Left ventricle myocardium inferior (tissue), 1 donor: ENCODE data around the gene PDXK. TPM values are rescaled to one million over a fixed set of nuclear protein-coding genes. Genes with fewer than 3 reads are reported as not detected.

Source experiments
- DNase-seq: peaks from one replicate; pipeline ENCODE4 v3.0.0-alpha.2; 2020
- H3K27ac ChIP-seq: fragments of 200-600 bp; replicated peaks from 2 replicates; pipeline ENCODE4 v1.8.0; 2021
- H3K27me3 ChIP-seq: fragments of 200-600 bp; 2 replicates; pipeline ENCODE4 v1.8.0; 2021; ENCODE audit warnings: low read depth
- H3K36me3 ChIP-seq: fragments of 200-600 bp; 2 replicates; pipeline ENCODE4 v1.8.0; 2021
- H3K4me1 ChIP-seq: fragments of 200-600 bp; 2 replicates; pipeline ENCODE4 v1.8.0; 2021
- H3K4me3 ChIP-seq: fragments of 200-600 bp; 2 replicates; pipeline ENCODE4 v1.8.0; 2021; ENCODE audit warnings: mild to moderate bottlenecking, moderate library complexity
- H3K9me3 ChIP-seq: fragments of 200-600 bp; replicated peaks from 2 replicates; pipeline ENCODE4 v1.8.0; 2021
- intact Hi-C: fragments of 100-400 bp; cut with micrococcal nuclease; formaldehyde crosslinking; loops from one replicate; pipeline ENCODE4 v1.11.0; 2022
- total RNA-seq: library from RNA; stranded (reverse); fragmentation: NEBNext Ultra II Directional; extraction: Animal tissue kit (Norgen Biotek cat#: 25700); gene quantifications from one replicate; pipeline ENCODE4 v1.2.1, GENCODE V29; 2021
- TF ChIP-seq, protein P1 (sequence below): fragments of 200-600 bp; IDR thresholded peaks from 2 replicates; pipeline ENCODE4 v1.8.0; 2021; ENCODE audit warnings: antibody characterized with exemption, mild to moderate bottlenecking, borderline replicate concordance
- donor health status: DM: no; HTN: yes; CAD: no; lungs with severe emphysema.

The PDXK gene
- total RNA-seq, 1 donor from 2014 or later: 88.4 TPM

- H3K4me3 ChIP-seq: no peak overlapping the region
- intact Hi-C loops: loop anchor here (10.0 kb wide), 1 partner anchor 93 kb away; no protein-coding TSS in a partner anchor
- peaks cover 11% of the 10 kb centered on the region for H3K36me3 ChIP-seq
- peaks cover under 1% of the 10 kb centered on the region for H3K9me3 ChIP-seq
- H3K27me3 ChIP-seq: no peaks in the 10 kb centered on the region
- H3K4me1 ChIP-seq: peaks cover 8% of the 10 kb centered on the region
- TF ChIP-seq, protein P1, sequence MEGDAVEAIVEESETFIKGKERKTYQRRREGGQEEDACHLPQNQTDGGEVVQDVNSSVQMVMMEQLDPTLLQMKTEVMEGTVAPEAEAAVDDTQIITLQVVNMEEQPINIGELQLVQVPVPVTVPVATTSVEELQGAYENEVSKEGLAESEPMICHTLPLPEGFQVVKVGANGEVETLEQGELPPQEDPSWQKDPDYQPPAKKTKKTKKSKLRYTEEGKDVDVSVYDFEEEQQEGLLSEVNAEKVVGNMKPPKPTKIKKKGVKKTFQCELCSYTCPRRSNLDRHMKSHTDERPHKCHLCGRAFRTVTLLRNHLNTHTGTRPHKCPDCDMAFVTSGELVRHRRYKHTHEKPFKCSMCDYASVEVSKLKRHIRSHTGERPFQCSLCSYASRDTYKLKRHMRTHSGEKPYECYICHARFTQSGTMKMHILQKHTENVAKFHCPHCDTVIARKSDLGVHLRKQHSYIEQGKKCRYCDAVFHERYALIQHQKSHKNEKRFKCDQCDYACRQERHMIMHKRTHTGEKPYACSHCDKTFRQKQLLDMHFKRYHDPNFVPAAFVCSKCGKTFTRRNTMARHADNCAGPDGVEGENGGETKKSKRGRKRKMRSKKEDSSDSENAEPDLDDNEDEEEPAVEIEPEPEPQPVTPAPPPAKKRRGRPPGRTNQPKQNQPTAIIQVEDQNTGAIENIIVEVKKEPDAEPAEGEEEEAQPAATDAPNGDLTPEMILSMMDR: no peak
- no peak for DNase-seq
- H3K27ac ChIP-seq: no peak overlapping the region
Measured at GRCh38 chr21:43767984-43768867, 49.3 kb downstream of the PDXK start.

DNA sequence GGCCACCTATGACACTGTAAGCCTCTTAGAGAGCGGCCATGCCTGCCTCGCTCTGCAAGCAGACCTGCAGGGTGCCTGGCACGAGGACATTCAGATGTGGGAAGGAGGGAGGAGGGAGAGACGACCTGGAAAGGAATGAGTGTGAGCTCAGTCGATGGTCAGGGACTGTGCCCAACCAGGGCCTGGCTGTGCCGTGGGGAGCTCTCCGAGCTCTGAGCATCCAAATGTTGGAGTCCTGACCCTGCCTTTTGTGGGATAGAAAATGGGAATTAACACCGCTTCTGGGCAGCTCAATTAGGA, 49.9 kb downstream of the PDXK start:
- Histone ChIP-seq H3K36me3 (peaks cover 15% of the 10 kb centered on the region), H3K9me3 (no peaks in the 10 kb centered on the region), H3K27ac (no peak overlapping the region), H3K27me3 (no peaks in the 10 kb centered on the region), H3K4me1 (peaks cover 14% of the 10 kb centered on the region), H3K4me3 (no peak overlapping the region)
- TF ChIP-seq, protein P1: no peak
- DNase-seq: no peak
- intact Hi-C loops: loop anchor here (10.0 kb wide), 1 partner anchor 94 kb away; no protein-coding TSS in a partner anchor

DNA sequence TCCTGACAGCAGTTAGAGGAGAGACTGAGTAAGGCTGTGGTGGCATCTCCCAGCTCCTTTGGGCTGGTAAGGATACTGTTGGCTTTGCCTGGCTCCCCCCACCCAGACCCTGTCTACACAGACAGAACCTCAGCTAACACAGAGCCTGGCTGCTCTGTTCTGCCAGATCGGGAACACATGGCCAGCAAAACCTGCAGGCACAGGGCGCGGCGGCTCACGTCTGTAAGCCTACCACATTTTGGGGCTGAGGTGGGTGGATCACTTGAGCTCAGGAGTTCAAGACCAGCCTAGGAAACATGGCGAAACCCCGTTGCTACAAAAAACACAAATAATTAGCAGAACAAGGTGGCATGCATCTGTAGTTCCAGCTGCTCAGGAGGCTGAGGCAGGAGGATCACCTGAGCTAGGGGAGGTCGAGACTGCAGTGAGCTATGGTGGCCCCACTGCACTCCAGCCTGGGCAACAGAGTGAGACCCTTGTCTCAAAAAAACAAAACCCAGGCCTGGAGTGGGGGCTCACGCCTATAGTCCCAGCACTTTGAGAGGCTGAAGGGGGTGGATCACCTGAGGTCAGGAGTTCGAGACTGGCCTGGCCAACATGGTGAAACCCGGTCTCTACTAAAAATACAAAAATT, 50.5 kb downstream of the PDXK start:
- Histone ChIP-seq H3K36me3 (peaks cover 21% of the 10 kb centered on the region), H3K27ac (no peak overlapping the region), H3K9me3 (no peaks in the 10 kb centered on the region), H3K27me3 (no peaks in the 10 kb centered on the region), H3K4me1 (peaks cover 20% of the 10 kb centered on the region), H3K4me3 (no peak overlapping the region)
- intact Hi-C loops: loop anchor here (10.0 kb wide), 1 partner anchor 95 kb away; no protein-coding TSS in a partner anchor
- DNase-seq: no peak
- TF ChIP-seq, protein P1: no peak

DNA sequence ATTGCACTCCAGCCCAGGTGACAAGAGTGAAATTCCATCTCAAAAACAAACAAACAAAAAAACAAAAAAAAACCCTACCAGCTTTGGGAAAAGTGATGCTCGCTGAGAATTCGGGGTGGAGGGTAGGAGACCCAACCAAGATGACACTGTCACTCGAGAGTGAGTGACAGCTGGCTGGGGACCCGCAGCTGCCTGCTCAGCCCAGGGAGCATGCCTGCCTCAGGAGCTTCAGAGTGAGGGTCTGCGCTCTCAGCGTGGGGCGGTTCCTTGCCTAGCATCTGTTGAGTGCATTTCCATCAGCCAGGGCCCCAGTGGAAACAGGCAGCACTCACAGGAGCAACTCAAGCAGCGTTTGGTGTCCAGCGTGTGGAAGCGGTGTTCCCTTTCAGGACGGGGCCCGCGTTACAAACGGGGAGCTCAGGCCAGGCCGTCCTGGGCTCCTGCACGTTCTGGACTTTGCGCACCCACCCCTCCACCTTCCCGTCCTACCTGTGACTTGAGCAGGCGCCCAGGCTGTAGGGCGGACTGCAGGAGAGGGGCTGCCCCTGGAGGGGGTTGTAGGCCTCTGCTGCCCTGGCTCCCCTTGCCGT, 51.2 kb downstream of the PDXK start:
- Histone ChIP-seq H3K27ac (no peak overlapping the region), H3K4me1 (peaks cover 28% of the 10 kb centered on the region), H3K9me3 (no peaks in the 10 kb centered on the region), H3K4me3 (no peak overlapping the region), H3K27me3 (no peaks in the 10 kb centered on the region), H3K36me3 (peaks cover 23% of the 10 kb centered on the region)
- intact Hi-C loops: no loop called here
- TF ChIP-seq, protein P1: no peak
- no peak for DNase-seq

DNA sequence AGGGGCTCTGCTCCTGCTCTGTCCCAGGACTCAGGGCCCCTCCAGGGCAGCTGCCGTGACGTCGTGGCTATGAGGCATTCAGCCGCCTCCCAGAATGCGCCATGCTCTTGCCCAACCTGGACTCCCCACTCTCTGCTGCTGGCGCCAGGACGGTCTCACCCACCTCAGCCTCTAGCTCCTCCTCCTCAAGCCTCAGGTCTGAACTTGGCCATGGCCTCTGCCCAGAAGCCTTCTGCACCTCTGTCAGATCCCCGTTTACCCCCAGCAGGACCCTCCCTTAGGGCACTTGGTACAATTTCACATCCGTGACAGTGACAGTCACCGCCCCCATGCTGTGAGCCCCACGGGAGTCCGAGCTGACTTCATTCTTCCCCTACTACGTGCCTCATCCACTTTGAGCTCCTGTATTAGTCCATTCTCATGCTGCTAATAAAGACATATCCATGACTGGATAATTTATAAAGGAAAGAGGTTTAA, 52.3 kb downstream of the PDXK start:
- DNase-seq: no peak
- H3K9me3 ChIP-seq: no peaks in the 10 kb centered on the region
- H3K27ac ChIP-seq: no peak overlapping the region
- no peaks in the 10 kb centered on the region for H3K27me3 ChIP-seq
- peaks cover 38% of the 10 kb centered on the region for H3K4me1 ChIP-seq
- H3K4me3 ChIP-seq: no peak overlapping the region
- TF ChIP-seq, protein P1: no peak
- intact Hi-C loops: no loop called here
- H3K36me3 ChIP-seq: peaks cover 23% of the 10 kb centered on the region
